Endodermal cell (in vitro differentiated cells): ENCODE data around the gene HSDL1. TPM values are rescaled to one million over a fixed set of nuclear protein-coding genes. Genes with fewer than 3 reads are reported as not detected.
A peak's percentile ranks its signal among the peaks of the same experiment; 100 is the strongest.

Source experiments
- DNase-seq: peaks from one replicate; pipeline ENCODE4 v3.0.0-alpha.2; 2017
- H3K27ac ChIP-seq: 2 replicates; pipeline ENCODE4 v1.5.1; 2013; ENCODE audit warnings: mild to moderate bottlenecking, low read depth, low read length, moderate library complexity
- H3K27me3 ChIP-seq: 2 replicates; pipeline ENCODE4 v1.6.1; 2013; ENCODE audit warnings: mild to moderate bottlenecking, low read length, moderate library complexity; ENCODE audit not compliant: insufficient read depth, control insufficient read depth, poor library complexity, severe bottlenecking
- H3K36me3 ChIP-seq: 2 replicates; pipeline ENCODE4 v1.7.0; 2013; ENCODE audit warnings: mild to moderate bottlenecking, low read length, moderate library complexity; ENCODE audit not compliant: control insufficient read depth, insufficient read depth
- H3K4me1 ChIP-seq: one replicate; pipeline ENCODE4 v1.7.0; 2013; ENCODE audit warnings: low read length; ENCODE audit not compliant: control insufficient read depth, insufficient read depth
- H3K4me3 ChIP-seq: 2 replicates; pipeline ENCODE4 v1.5.1; 2013; ENCODE audit warnings: mild to moderate bottlenecking, low read length, moderate library complexity
- H3K9ac ChIP-seq: 2 replicates; pipeline ENCODE4 v1.6.1; 2013; ENCODE audit warnings: mild to moderate bottlenecking, low read length, moderate library complexity; ENCODE audit not compliant: poor library complexity, severe bottlenecking; ENCODE audit errors: extremely low read depth
- H3K9me3 ChIP-seq: 2 replicates; pipeline ENCODE4 v1.6.1; 2013; ENCODE audit warnings: mild to moderate bottlenecking, low read length, moderate library complexity; ENCODE audit not compliant: control insufficient read depth
- H3K27ac Mint-ChIP-seq: 2 replicates; pipeline ENCODE4 v1.8.0; 2020; ENCODE audit warnings: mixed read lengths
- H3K27me3 Mint-ChIP-seq: 2 replicates; pipeline ENCODE4 v1.8.0; 2021; ENCODE audit warnings: mild to moderate bottlenecking, mixed read lengths; ENCODE audit not compliant: insufficient read depth
- H3K36me3 Mint-ChIP-seq: 2 replicates; pipeline ENCODE4 v1.8.0; 2020; ENCODE audit warnings: low read depth, mixed read lengths
- H3K4me1 Mint-ChIP-seq: 2 replicates; pipeline ENCODE4 v1.8.0; 2020; ENCODE audit warnings: mixed read lengths
- H3K4me3 Mint-ChIP-seq: 2 replicates; pipeline ENCODE4 v1.8.0; 2020; ENCODE audit warnings: mild to moderate bottlenecking, moderate library complexity, mixed read lengths
- H3K9me3 Mint-ChIP-seq: 2 replicates; pipeline ENCODE4 v1.8.0; 2020; ENCODE audit warnings: mild to moderate bottlenecking, mixed read lengths
- WGBS, 2 experiments: methylation state at CpG; one replicate each; pipeline versions ENCODE4 v1.1.5 to v1.1.7; 2013; ENCODE audit warnings: missing lambda C conversion rate in 2 of 2, mixed read lengths in 1 of 2; ENCODE audit not compliant: insufficient coverage in 1 of 2, insufficient read length in 1 of 2; 5-methylcytosine and 5-hydroxymethylcytosine counted together
- total RNA-seq, 2 donors: library from RNA; stranded (reverse); fragmentation: NEBNext Ultra II Directional in 1 of 2; extraction: Animal tissue kit (Norgen Biotek cat#: 25700) in 1 of 2; gene quantifications; 2 replicates in 1 of 2; 3 replicates in 1 of 2; pipeline ENCODE4 v1.2.1, GENCODE V29; 2021
- TF ChIP-seq, protein P1 (sequence below): fragments of 200-600 bp; sonication (generic); conservative IDR thresholded peaks from 2 replicates; pipeline ENCODE4 v1.5.0; 2021; ENCODE audit warnings: antibody characterized with exemption, mild to moderate bottlenecking

The HSDL1 gene
- total RNA-seq, 2 donors from 2014 or later = 49.5 to 68.3 TPM

- Histone ChIP-seq H3K4me3 (peak overlapping the region; percentile 96), H3K9me3 (peaks cover 12% of the 10 kb centered on the region), H3K27ac (peak overlapping the region; percentile 76), H3K4me1 (no peaks in the 10 kb centered on the region), H3K36me3 (peaks cover 3% of the 10 kb centered on the region), H3K9ac (peak overlapping the region; percentile 68), H3K27me3 (peaks cover 20% of the 10 kb centered on the region)
- Mint-ChIP-seq H3K4me1 (peaks cover 8% of the 10 kb centered on the region), H3K4me3 (peak overlapping the region; percentile 97), H3K27me3 (peaks cover 18% of the 10 kb centered on the region), H3K9me3 (peaks cover 2% of the 10 kb centered on the region), H3K27ac (peak overlapping the region; percentile 92), H3K36me3 (peaks cover 11% of the 10 kb centered on the region)
- DNase-seq = peak; percentile 76
- 0 to 1% methylated on average over 8 to 38 of the region's 39 CpGs for WGBS, 2 experiments
- TF ChIP-seq, protein P1, sequence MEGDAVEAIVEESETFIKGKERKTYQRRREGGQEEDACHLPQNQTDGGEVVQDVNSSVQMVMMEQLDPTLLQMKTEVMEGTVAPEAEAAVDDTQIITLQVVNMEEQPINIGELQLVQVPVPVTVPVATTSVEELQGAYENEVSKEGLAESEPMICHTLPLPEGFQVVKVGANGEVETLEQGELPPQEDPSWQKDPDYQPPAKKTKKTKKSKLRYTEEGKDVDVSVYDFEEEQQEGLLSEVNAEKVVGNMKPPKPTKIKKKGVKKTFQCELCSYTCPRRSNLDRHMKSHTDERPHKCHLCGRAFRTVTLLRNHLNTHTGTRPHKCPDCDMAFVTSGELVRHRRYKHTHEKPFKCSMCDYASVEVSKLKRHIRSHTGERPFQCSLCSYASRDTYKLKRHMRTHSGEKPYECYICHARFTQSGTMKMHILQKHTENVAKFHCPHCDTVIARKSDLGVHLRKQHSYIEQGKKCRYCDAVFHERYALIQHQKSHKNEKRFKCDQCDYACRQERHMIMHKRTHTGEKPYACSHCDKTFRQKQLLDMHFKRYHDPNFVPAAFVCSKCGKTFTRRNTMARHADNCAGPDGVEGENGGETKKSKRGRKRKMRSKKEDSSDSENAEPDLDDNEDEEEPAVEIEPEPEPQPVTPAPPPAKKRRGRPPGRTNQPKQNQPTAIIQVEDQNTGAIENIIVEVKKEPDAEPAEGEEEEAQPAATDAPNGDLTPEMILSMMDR = peak; percentile 12
Observed at GRCh38 chr16:84144209-84144858, 643 bp downstream of the HSDL1 start.

GRCh38 chr16:84143784-84144199 lies 1.2 kb downstream of the HSDL1 start:
- no peak overlapping the region for H3K27ac ChIP-seq
- peaks cover 14% of the 10 kb centered on the region for H3K4me1 Mint-ChIP-seq

GRCh38 chr16:84143081-84143480 lies 1.9 kb downstream of the HSDL1 start:
- 88 to 100% methylated on average over 1 of the region's 1 CpG for WGBS, 2 experiments
- Histone ChIP-seq H3K36me3 (peaks cover 3% of the 10 kb centered on the region), H3K9me3 (peaks cover 12% of the 10 kb centered on the region), H3K9ac (no peak overlapping the region), H3K27me3 (peaks cover 20% of the 10 kb centered on the region), H3K4me1 (peaks cover 2% of the 10 kb centered on the region), H3K4me3 (peak overlapping the region; percentile 96), H3K27ac (no peak overlapping the region)
- H3K4me1 Mint-ChIP-seq = peaks cover 19% of the 10 kb centered on the region
- no peak for DNase-seq
- H3K27me3 Mint-ChIP-seq = peaks cover 18% of the 10 kb centered on the region
- peaks cover 2% of the 10 kb centered on the region for H3K9me3 Mint-ChIP-seq
- peak overlapping the region; percentile 97 for H3K4me3 Mint-ChIP-seq
- H3K36me3 Mint-ChIP-seq = peaks cover 11% of the 10 kb centered on the region
- TF ChIP-seq, protein P1 = no peak
- no peak overlapping the region for H3K27ac Mint-ChIP-seq

More at GRCh38 chr16:84143784-84144199, 1.2 kb downstream of the HSDL1 start:
- no peaks in the 10 kb centered on the region for H3K4me1 ChIP-seq
- peak overlapping the region; percentile 96 for H3K4me3 ChIP-seq
- Mint-ChIP-seq H3K27ac (peak overlapping the region; percentile 92), H3K9me3 (peaks cover 2% of the 10 kb centered on the region), H3K36me3 (peaks cover 11% of the 10 kb centered on the region), H3K4me3 (peak overlapping the region; percentile 97), H3K27me3 (peaks cover 18% of the 10 kb centered on the region)
- WGBS, 2 experiments = 35 to 50% methylated on average over 2 to 12 of the region's 13 CpGs
- H3K27me3 ChIP-seq = peaks cover 20% of the 10 kb centered on the region
- TF ChIP-seq, protein P1 = no peak
- peaks cover 3% of the 10 kb centered on the region for H3K36me3 ChIP-seq
- H3K9me3 ChIP-seq = peaks cover 12% of the 10 kb centered on the region
- peak; percentile 68 for DNase-seq
- H3K9ac ChIP-seq = peak overlapping the region; percentile 68
